ENCODE data around the gene SLC26A1. TPM values are rescaled to one million over a fixed set of nuclear protein-coding genes. Genes with fewer than 3 reads are reported as not detected.

The SLC26A1 gene
- total RNA-seq, 4 donors from 2014 or later, result 0.16 TPM; not detected in 3

- in situ Hi-C loops (cut with MboI; ENCODE audit: low sequenced_read_pairs in 4 of 4) (no loop called here), intact Hi-C loops (cut with DNase I; ENCODE audit: low total_unique reads) (no loop called here)
- ATAC-seq (no peak), DNase-seq (no peak)
- Histone ChIP-seq H3K27me3 (no peaks in the 10 kb centered on the region), H3K4me3 (no peak overlapping the region), H3K36me3 (peaks cover 0 to 7% of the 10 kb centered on the region in 2 donors), H3K27ac (no peak overlapping the region), H3K4me1 (no peaks in the 10 kb centered on the region), H3K9me3 (no peaks in the 10 kb centered on the region)
- TF ChIP-seq POLR2A (IDR thresholded peaks at IDR 0.05), result no peak
- TF ChIP-seq, protein P1, sequence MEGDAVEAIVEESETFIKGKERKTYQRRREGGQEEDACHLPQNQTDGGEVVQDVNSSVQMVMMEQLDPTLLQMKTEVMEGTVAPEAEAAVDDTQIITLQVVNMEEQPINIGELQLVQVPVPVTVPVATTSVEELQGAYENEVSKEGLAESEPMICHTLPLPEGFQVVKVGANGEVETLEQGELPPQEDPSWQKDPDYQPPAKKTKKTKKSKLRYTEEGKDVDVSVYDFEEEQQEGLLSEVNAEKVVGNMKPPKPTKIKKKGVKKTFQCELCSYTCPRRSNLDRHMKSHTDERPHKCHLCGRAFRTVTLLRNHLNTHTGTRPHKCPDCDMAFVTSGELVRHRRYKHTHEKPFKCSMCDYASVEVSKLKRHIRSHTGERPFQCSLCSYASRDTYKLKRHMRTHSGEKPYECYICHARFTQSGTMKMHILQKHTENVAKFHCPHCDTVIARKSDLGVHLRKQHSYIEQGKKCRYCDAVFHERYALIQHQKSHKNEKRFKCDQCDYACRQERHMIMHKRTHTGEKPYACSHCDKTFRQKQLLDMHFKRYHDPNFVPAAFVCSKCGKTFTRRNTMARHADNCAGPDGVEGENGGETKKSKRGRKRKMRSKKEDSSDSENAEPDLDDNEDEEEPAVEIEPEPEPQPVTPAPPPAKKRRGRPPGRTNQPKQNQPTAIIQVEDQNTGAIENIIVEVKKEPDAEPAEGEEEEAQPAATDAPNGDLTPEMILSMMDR (IDR thresholded peaks at IDR 0.05 in 4 of 5, conservative IDR thresholded peaks at IDR 0.05 in 1 of 5), result no peak
These were observed 30.7 kb downstream of the SLC26A1 start for GRCh38 chr4:962231-963208.

- Histone ChIP-seq H3K4me1 (no peaks in the 10 kb centered on the region), H3K36me3 (peaks cover 0 to 7% of the 10 kb centered on the region in 2 donors), H3K27me3 (no peaks in the 10 kb centered on the region), H3K4me3 (no peak overlapping the region), H3K9me3 (no peaks in the 10 kb centered on the region), H3K27ac (no peak overlapping the region)
- intact Hi-C loops (cut with DNase I; ENCODE audit: low total_unique reads) (no loop called here), in situ Hi-C loops (cut with MboI; ENCODE audit: low sequenced_read_pairs in 4 of 4) (no loop called here)
- TF ChIP-seq, protein P1 (IDR thresholded peaks at IDR 0.05 in 4 of 5, conservative IDR thresholded peaks at IDR 0.05 in 1 of 5), result no peak
- DNase-seq (no peak), ATAC-seq (no peak)
These were observed 31.6 kb downstream of the SLC26A1 start for GRCh38 chr4:961351-962230.

DNA sequence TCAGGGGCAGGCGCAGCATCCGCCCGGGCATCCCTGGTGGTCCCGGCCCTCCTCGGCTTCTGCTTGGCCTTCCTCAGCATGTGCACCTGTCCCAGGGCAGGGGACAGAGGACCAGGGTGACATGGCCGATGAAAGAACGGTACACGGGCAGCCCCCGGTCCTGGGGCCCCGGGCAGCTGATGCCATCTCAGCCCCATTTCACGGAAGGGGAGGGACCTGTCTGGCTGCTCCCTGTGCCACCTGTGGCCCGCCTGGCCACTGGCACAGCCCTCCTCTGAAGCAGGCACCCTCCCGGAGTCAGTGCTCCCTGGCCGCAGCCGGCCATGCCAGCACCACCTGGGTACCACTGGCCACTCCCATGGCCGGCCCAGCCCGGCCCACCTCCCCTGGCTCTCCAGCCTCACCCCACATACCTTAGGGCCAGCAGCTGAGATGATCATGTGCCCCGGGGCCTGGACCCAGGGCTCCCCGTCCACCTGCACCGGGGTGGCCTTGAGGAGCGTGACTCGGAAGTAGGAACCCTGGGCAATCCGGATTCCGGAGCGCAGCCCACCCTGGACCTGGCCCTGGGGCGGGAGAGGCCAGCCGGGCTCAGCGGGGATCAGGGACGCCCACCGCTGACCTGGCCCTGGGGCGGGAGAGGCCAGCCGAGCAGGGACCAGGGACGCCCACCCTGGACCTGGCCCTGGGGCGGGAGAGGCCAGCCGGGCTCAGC, 32.4 kb downstream of the SLC26A1 start:
- DNase-seq, result no peak
- in situ Hi-C loops (cut with MboI; ENCODE audit: low sequenced_read_pairs in 4 of 4) (no loop called here), intact Hi-C loops (cut with DNase I; ENCODE audit: low total_unique reads) (no loop called here)
- TF ChIP-seq POLR2A (IDR thresholded peaks at IDR 0.05), result no peak
- TF ChIP-seq, protein P1 (IDR thresholded peaks at IDR 0.05 in 4 of 5, conservative IDR thresholded peaks at IDR 0.05 in 1 of 5), result no peak
- H3K9me3 ChIP-seq, result no peaks in the 10 kb centered on the region
- H3K27me3 ChIP-seq, result no peaks in the 10 kb centered on the region
- ATAC-seq, result no peak
- no peaks in the 10 kb centered on the region for H3K4me1 ChIP-seq
- peaks cover 0 to 11% of the 10 kb centered on the region in 2 donors for H3K36me3 ChIP-seq
- H3K4me3 ChIP-seq, result no peak overlapping the region
- H3K27ac ChIP-seq, result no peak overlapping the region

DNA sequence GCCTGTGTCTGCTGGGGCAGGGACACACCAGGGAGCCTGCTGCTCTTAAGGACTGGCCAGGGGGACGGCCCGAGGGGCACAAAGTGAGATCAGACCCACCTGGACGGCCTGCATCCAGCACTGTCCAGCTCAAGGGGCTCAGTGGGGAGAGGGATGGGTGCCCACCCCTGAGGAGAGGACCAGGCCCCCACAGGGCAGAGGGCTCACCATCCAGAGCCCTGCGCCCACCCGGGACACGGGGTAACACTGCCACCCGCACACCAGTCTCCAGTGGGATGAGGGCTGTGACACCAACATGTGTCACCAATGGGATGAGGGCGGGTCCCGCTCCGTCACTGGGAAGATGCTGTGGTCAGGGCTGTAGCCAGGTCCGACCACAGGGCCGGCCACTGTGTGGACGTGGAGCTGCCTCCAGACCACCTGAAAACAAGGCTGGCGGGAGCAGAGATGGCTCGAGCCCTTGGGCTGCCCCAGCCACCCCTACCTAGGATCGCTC, 33.0 kb downstream of the SLC26A1 start:
- H3K27ac ChIP-seq, result no peak overlapping the region
- TF ChIP-seq, protein P1 (IDR thresholded peaks at IDR 0.05 in 4 of 5, conservative IDR thresholded peaks at IDR 0.05 in 1 of 5), result no peak
- no peak for TF ChIP-seq POLR2A (IDR thresholded peaks at IDR 0.05)
- ATAC-seq (no peak), DNase-seq (no peak)
- intact Hi-C loops (cut with DNase I; ENCODE audit: low total_unique reads) (no loop called here), in situ Hi-C loops (cut with MboI; ENCODE audit: low sequenced_read_pairs in 4 of 4) (no loop called here)
- H3K4me3 ChIP-seq, result no peak overlapping the region
- H3K9me3 ChIP-seq, result no peaks in the 10 kb centered on the region
- H3K4me1 ChIP-seq, result no peaks in the 10 kb centered on the region
- peaks cover 0 to 15% of the 10 kb centered on the region in 2 donors for H3K36me3 ChIP-seq
- H3K27me3 ChIP-seq, result no peaks in the 10 kb centered on the region

All from gastrocnemius medialis (tissue), 4 donors.